Measurements from ENCODE around the gene AFDN. TPM values are rescaled to one million over a fixed set of nuclear protein-coding genes. Genes with fewer than 3 reads are reported as not detected.

Gene AFDN
- total and polyA plus RNA-seq, 10 of the 15 experiments (the other 5 are each of a cell fraction or from before 2014, with no cell fraction given) = 5.7 to 68.2 (median 45.1) TPM

DNA sequence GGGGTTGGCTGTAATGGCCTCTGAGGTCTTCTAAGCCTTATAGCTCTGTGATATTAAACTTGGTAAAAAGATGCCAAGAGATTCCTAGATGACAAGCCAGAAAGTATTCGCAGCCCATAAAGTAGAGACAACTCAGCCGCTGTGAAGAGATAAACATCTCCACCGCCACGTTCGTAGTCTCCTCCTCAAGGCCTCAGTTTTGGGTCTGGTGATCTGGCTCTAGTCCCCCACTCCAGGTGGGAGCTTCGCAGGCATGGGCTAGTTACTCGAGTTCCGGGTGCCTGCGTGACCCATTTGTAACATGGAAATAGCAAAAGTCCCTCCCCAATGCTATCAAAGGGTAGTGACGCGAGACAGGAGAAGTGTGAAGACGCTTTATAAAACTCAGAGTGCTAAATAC is 28.3 kb upstream of the AFDN start:
- H3K4me1 ChIP-seq (ENCODE audit: control insufficient read depth, insufficient read depth, low read length) = no peaks in the 10 kb centered on the region
- H2AFZ ChIP-seq (ENCODE audit: control insufficient read depth, low read depth, low read length) = no peak overlapping the region
- ATAC-seq = no peak
- in situ Hi-C loops (cut with MboI) (no loop called here), intact Hi-C loops (cut with micrococcal nuclease; ENCODE audit: unreplicated experiment) (no loop called here)
- no peak overlapping the region for H3K4me2 ChIP-seq (ENCODE audit: control insufficient read depth, insufficient read depth)
- no peaks in the 10 kb centered on the region for H3K36me3 ChIP-seq (ENCODE audit: control insufficient read depth in 2 of 2, insufficient read depth in 2 of 2, low read length in 1 of 2)
- POLR2A ChIA-PET = no interaction called here
- no peaks in the 10 kb centered on the region for H3K79me2 ChIP-seq (ENCODE audit: control insufficient read depth, insufficient read depth, low read length)
- RAD21 ChIA-PET (ENCODE audit: unreplicated experiment) = no interaction called here
- no peaks in the 10 kb centered on the region for H3K9me3 ChIP-seq (replicated peaks; ENCODE audit: control insufficient read depth, insufficient read depth, low read length)
- no TSS peak for BruUV-seq (replicated peaks)
- no peak for TF ChIP-seq CHD1 (IDR thresholded peaks at IDR 0.05; ENCODE audit: low read depth, low read length)
- TF ChIP-seq EP300 (IDR thresholded peaks at IDR 0.05; ENCODE audit: borderline replicate concordance in 1 of 2, control insufficient read depth in 1 of 2, low read depth in 2 of 2, low read length in 2 of 2) = no peak
- no peak for TF ChIP-seq LARP7 (IDR thresholded peaks at IDR 0.05)
- TF ChIP-seq, protein P1, sequence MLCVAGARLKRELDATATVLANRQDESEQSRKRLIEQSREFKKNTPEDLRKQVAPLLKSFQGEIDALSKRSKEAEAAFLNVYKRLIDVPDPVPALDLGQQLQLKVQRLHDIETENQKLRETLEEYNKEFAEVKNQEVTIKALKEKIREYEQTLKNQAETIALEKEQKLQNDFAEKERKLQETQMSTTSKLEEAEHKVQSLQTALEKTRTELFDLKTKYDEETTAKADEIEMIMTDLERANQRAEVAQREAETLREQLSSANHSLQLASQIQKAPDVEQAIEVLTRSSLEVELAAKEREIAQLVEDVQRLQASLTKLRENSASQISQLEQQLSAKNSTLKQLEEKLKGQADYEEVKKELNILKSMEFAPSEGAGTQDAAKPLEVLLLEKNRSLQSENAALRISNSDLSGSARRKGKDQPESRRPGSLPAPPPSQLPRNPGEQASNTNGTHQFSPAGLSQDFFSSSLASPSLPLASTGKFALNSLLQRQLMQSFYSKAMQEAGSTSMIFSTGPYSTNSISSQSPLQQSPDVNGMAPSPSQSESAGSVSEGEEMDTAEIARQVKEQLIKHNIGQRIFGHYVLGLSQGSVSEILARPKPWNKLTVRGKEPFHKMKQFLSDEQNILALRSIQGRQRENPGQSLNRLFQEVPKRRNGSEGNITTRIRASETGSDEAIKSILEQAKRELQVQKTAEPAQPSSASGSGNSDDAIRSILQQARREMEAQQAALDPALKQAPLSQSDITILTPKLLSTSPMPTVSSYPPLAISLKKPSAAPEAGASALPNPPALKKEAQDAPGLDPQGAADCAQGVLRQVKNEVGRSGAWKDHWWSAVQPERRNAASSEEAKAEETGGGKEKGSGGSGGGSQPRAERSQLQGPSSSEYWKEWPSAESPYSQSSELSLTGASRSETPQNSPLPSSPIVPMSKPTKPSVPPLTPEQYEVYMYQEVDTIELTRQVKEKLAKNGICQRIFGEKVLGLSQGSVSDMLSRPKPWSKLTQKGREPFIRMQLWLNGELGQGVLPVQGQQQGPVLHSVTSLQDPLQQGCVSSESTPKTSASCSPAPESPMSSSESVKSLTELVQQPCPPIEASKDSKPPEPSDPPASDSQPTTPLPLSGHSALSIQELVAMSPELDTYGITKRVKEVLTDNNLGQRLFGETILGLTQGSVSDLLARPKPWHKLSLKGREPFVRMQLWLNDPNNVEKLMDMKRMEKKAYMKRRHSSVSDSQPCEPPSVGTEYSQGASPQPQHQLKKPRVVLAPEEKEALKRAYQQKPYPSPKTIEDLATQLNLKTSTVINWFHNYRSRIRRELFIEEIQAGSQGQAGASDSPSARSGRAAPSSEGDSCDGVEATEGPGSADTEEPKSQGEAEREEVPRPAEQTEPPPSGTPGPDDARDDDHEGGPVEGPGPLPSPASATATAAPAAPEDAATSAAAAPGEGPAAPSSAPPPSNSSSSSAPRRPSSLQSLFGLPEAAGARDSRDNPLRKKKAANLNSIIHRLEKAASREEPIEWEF (IDR thresholded peaks at IDR 0.05; ENCODE audit: insufficient replicate concordance, low read depth, low read length) = no peak
- no peak for TF ChIP-seq HDAC6 (IDR thresholded peaks at IDR 0.05; ENCODE audit: unreplicated experiment)
- TF ChIP-seq EGR1 (IDR thresholded peaks at IDR 0.05; ENCODE audit: borderline replicate concordance in 1 of 2, low read depth in 2 of 2, low read length in 2 of 2) = no peak
- TF ChIP-seq HDGF (IDR thresholded peaks at IDR 0.05) = no peak
- no peak overlapping the region for H3K27ac ChIP-seq (ENCODE audit: control insufficient read depth, insufficient read depth)
- no peak overlapping the region for H3K4me3 ChIP-seq
- no peak overlapping the region for H3K9ac ChIP-seq (ENCODE audit: control insufficient read depth, insufficient read depth, low read length)
- H4K20me1 ChIP-seq (ENCODE audit: control insufficient read depth, insufficient read depth) = no peaks in the 10 kb centered on the region
- CTCF ChIA-PET = no interaction called here
- SMC1A ChIA-PET (ENCODE audit: uncharacterized antibody, unreplicated experiment) = no interaction called here
- 67% methylated on average over 12 of the region's 12 CpGs for WGBS (ENCODE audit: insufficient coverage, insufficient replicate concordance, low lambda C conversion rate, missing lambda C conversion rate)
- FAIRE-seq = no peak
- no peak for DNase-seq (ENCODE audit: low read depth, low spot score)
- peaks cover 7 to 17% of the 10 kb centered on the region in 2 experiments for H3K27me3 ChIP-seq (replicated peaks in 1 of 2; ENCODE audit: control insufficient read depth in 2 of 2, insufficient read depth in 2 of 2, low read length in 1 of 2)

Measured in GM12878 (cell line).